WERI-Rb-1 (cell line): ENCODE data around the gene RIPOR3.

Experiments
- DNase-seq: peaks from one replicate; pipeline ENCODE4 v3.0.0-alpha.2; 2020
- H3K27ac ChIP-seq: fragments of 250-450 bp; sonication (Bioruptor Pico); 2 replicates; pipeline ENCODE4 v1.5.1; 2020; ENCODE audit warnings: mild to moderate bottlenecking, moderate library complexity
- H3K27me3 ChIP-seq: fragments of 250-450 bp; sonication (Bioruptor Pico); 2 replicates; pipeline ENCODE4 v1.5.1; 2021; ENCODE audit warnings: mild to moderate bottlenecking, low read depth, moderate library complexity; ENCODE audit not compliant: insufficient read depth, severe bottlenecking
- H3K36me3 ChIP-seq: fragments of 250-450 bp; sonication (Bioruptor Pico); 2 replicates; pipeline ENCODE4 v1.5.1; 2020; ENCODE audit warnings: mild to moderate bottlenecking, moderate library complexity
- H3K4me3 ChIP-seq: 2 replicates; pipeline ENCODE4 v1.5.1; 2011; ENCODE audit warnings: low read depth, mild to moderate bottlenecking, control low read depth, low read length
- H3K9me3 ChIP-seq: fragments of 250-450 bp; sonication (Bioruptor Pico); 2 replicates; pipeline ENCODE4 v1.5.1; 2021; ENCODE audit warnings: mild to moderate bottlenecking, moderate library complexity; ENCODE audit not compliant: severe bottlenecking
- CTCF ChIP-seq: IDR thresholded peaks from 2 replicates; pipeline ENCODE4 v1.5.1; 2011; ENCODE audit warnings: low read depth, mild to moderate bottlenecking, control low read depth, inconsistent platforms, low read length

The RIPOR3 gene

GRCh38 chr20:50724851-50725723 lies 33.7 kb upstream of the RIPOR3 start:
- no peaks in the 10 kb centered on the region for H3K27me3 ChIP-seq
- H3K9me3 ChIP-seq: no peaks in the 10 kb centered on the region
- H3K4me3 ChIP-seq: peak overlapping the region; percentile 37
- peak; percentile 92 for DNase-seq
- TF ChIP-seq CTCF: no peak
- peak overlapping the region; percentile 63 for H3K27ac ChIP-seq
- no peaks in the 10 kb centered on the region for H3K36me3 ChIP-seq

DNA sequence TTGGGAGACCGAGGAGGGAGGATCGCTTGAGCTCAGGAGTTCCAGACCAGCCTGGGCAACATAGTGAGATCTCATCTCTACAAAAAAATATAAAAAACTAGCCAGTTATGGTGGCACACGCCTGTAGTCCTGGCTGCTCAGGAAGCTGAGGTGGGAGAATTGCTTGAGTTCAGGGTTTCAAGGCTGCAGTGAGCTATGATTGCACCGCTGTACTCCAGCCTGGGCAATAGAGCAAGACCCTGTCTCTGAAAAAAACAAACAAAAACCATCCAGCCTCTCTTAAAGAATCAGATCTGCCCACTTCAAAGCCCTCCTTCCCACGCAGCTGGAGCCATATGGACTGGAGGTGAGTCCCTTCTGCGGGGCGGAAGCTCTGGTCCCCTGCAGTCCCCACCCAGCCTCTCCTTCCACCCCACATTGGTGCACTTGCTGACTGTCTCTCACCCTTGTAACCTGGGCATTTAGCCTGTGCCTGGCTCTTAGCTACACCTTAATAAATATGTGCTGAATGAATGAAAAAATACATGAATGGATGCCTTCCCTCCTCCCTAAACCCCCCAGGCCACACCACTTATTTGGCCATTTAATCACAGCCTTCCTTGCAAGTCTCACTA lies 32.9 kb upstream of the RIPOR3 start:
- DNase-seq: no peak
- Histone ChIP-seq H3K9me3 (no peaks in the 10 kb centered on the region), H3K27me3 (no peaks in the 10 kb centered on the region), H3K36me3 (no peaks in the 10 kb centered on the region), H3K27ac (peak overlapping the region; percentile 63), H3K4me3 (peak overlapping the region; percentile 37)
- no peak for TF ChIP-seq CTCF

- no peaks in the 10 kb centered on the region for H3K9me3 ChIP-seq
- no peaks in the 10 kb centered on the region for H3K27me3 ChIP-seq
- H3K4me3 ChIP-seq: no peak overlapping the region
- H3K27ac ChIP-seq: no peak overlapping the region
- H3K36me3 ChIP-seq: no peaks in the 10 kb centered on the region
- DNase-seq: no peak
- no peak for TF ChIP-seq CTCF
Measured at GRCh38 chr20:50723672-50724071, 32.3 kb upstream of the RIPOR3 start.

- TF ChIP-seq CTCF: no peak
- H3K27ac ChIP-seq: no peak overlapping the region
- H3K27me3 ChIP-seq: no peaks in the 10 kb centered on the region
Measured at GRCh38 chr20:50722424-50723155, 31.2 kb upstream of the RIPOR3 start.

GRCh38 chr20:50721881-50722281 lies 30.5 kb upstream of the RIPOR3 start:
- Histone ChIP-seq H3K4me3 (no peak overlapping the region), H3K36me3 (no peaks in the 10 kb centered on the region), H3K9me3 (no peaks in the 10 kb centered on the region), H3K27me3 (no peaks in the 10 kb centered on the region), H3K27ac (no peak overlapping the region)
- DNase-seq: no peak
- no peak for TF ChIP-seq CTCF

More at GRCh38 chr20:50722424-50723155, 31.2 kb upstream of the RIPOR3 start:
- no peak for DNase-seq
- Histone ChIP-seq H3K9me3 (no peaks in the 10 kb centered on the region), H3K36me3 (no peaks in the 10 kb centered on the region), H3K4me3 (no peak overlapping the region)
